Measurements from ENCODE around the gene HNRNPU.
A peak's percentile ranks its signal among the peaks of the same experiment; 100 is the strongest.

DNA sequence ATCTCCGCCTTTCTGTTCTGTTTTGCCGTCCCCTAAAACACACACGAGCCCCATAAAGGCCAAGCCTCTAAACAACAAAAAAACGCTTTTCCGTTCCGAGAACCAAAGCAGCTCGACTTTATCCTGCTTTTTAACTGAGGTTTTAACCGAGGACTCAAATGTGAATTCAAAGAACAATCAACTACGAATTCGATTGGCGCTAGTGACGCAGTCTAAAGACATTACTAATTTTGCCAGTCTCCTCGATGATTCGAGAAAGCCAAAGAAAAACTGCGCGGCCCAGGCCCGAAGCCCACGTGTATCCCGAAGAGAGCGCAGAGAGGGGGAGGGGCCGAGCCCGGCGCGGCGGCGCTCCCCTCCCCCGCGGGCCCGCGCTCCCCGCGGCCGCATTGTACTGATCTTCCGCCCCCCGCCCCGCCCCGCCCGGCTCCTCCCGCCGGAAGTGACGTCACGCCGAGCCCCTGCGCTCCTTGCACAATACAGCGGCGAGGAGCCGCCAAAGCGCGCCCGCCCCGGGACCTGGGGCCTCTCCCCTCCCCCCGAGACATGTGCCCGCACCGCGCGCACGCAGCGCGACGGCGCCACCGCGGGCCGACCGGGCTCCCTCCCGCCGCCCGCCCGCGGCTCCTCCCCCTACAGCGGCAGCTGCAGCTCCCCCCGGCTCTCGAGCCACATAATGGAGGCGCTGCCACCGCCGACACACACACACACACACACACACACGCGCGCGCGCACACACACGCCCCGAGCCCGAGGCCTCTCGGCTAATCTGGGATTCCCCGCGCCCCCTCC is 1.4 kb downstream of the HNRNPU start:
- TF ChIP-seq POLR2AphosphoS5 (IDR thresholded peaks at IDR 0.05; ENCODE audit: low read depth, low read length) = peak; percentile 76; the same call in 1 of the 2 replicates
- peak; percentile 75 for TF ChIP-seq POLR2A (IDR thresholded peaks at IDR 0.05; ENCODE audit: low read depth, low read length)
